MV-4-11 (cell line): ENCODE measurements around the gene CDKN2B.

Experiments used
- DNase-seq: peaks from one replicate; lab custom pipeline; 2025; lab: John Stamatoyannopoulos, UW

Gene CDKN2B, protein sequence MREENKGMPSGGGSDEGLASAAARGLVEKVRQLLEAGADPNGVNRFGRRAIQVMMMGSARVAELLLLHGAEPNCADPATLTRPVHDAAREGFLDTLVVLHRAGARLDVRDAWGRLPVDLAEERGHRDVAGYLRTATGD

GRCh38 chr9:22008717-22009505 is at the start of gene CDKN2B:
TSS of gene CDKN2B (minus strand) at chr9:22009305. CDS start at chr9:22008953, 352 bp downstream.
- peak; percentile 83 for DNase-seq

- peak; percentile 77 for DNase-seq
Measured at GRCh38 chr9:22057972-22058371, 48.9 kb upstream of the CDKN2B start.

DNA sequence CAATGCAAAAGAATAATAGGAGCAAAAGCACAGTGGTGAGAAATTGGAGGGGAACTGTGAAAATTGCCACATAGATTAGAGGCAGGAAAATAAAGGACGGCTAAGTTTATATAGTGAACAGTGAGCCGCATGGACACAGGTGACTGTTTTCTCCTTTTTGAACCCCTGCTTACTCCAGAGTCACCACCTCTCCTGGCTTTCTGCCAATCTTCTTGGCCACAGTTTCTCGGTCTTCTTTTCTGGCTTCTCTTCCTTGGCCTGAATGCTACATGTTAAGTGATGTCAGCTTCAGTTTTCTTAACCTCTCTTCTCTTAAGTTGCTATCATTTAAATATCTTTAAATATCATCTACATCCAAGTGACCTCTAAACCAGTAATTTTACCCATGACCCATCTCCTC is 47.3 kb upstream of the CDKN2B start:
- DNase-seq: no peak

GRCh38 chr9:22055090-22055489 is 46.0 kb upstream of the CDKN2B start:
- DNase-seq: no peak

DNA sequence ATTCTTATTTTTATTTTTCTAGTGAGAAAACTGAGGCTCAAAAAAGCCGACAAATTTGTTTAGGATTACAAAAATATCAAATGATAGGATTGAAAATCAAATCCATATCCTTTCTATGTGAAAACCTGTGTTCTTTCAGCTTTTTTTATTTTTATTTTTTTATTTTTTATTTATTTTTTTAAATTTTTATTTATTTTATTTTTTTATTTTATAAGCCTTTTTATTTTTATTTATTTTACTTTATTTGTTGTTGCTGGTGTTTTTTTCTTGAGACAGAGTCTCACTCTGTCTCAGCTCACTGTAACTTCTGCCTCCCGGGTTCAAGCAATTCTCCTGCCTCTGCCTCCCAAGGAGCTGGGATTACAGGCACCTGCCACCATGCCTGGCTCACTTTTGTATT is 45.4 kb upstream of the CDKN2B start:
- no peak for DNase-seq

DNA sequence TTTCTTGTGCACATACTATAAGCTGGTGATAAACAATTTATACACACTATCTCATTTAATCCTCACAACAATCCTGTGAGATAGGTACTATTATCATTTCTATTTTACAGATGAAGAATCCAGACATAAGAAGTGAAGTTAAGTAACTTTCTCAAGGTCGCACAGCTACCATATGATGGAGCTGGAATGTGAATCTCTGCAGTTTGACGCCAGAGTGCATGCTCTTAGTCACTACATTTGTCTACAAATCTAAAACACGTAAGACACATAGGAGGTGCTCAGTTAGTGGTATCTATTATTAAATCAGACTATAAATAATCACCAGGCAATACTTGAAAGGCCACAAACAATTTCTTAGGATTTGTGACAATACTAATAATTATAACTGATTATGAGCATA is 45.0 kb upstream of the CDKN2B start:
- no peak for DNase-seq

- DNase-seq: no peak
Measured at GRCh38 chr9:22053178-22053577, 44.1 kb upstream of the CDKN2B start.

- DNase-seq: no peak
Measured at GRCh38 chr9:22052376-22052945, 43.4 kb upstream of the CDKN2B start.

DNA sequence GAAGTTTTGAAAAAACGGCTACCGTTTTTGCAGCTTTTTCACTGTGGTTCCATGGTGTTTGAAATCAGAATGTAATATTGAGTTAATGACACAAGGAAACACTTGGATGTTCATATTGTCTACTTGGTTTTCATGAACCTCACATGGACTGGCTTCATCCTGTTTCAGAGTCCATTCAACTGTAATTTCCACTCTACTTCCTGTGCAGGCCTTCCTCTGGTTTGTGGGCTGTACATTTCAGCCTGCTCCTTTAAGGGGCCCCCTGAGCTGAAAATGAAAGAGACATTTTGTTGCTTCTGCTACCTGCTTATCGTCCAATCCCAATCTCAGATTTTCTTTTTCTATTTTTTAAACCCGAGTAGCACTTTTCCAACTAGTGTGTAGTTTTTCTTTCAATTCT is 41.8 kb upstream of the CDKN2B start:
- DNase-seq: peak; percentile 82

GRCh38 chr9:22049411-22049810 is 40.3 kb upstream of the CDKN2B start:
- peak; percentile 57 for DNase-seq

DNA sequence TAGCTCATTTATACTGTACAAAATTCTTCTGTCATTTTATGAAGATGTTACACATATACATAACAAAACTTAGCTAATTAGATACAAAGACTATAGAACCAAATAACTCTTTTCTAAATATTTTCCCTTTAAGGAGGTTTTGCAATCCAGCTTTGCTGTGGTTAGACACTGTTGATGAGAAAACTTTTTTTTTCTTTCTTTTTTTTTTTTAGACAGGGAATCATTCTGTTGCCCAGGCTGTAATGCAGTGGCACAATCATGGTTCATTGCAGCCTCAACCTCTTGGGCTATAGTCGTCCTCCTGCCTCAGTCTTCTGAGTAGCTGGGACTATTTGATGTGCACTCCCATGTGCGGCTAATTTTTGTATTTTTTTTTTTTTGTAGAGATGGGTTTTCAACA is 38.5 kb upstream of the CDKN2B start:
- peak; percentile 60 for DNase-seq

DNA sequence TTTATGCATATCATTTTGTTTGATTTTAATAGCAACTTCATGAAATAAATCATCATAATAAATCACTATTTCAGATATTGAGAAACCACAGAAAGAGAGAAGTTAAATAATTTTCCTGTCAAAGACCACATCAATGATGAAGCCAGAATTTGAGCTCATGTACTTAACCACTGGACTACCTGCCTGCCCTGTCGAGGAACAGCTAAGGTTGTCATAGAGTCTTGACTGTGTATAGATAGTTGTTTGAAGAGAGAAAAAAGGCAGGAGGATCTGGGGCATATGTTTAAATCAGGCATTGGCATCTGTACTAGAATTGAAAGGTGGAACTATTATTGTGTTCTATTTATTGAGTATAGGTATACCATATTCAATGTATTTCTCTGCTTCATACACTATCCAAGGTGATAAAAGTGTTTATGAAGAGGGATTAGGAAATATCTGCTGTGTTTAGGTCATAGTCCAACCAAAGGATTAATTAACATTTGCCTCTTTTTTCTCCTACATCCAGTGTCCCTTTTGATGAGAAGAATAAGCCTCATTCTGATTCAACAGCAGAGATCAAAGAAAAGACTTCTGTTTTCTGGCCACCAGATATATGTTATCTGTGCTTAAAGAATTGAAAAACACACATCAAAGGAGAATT is 37.3 kb upstream of the CDKN2B start:
- no peak for DNase-seq

DNA sequence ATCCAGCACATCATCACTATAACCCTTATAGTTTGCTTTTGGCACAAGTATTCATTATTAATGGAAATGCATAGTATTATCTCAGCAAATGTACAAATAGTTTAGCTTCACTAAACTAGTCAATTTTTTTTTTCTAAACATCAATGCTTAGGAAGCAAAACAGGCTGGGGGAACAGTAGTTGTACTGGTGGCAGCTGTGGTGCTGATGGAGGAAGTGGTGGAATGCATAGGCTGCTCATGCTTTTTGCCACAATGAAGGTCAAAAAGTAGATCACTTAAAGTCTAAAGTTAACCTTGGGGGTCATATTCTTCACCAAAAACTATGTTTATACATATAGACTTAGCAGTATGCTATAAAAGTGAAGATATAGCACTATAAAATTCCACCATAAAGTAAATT is 36.3 kb upstream of the CDKN2B start:
- no peak for DNase-seq

GRCh38 chr9:22044583-22044982 is 35.5 kb upstream of the CDKN2B start:
- no peak for DNase-seq

DNA sequence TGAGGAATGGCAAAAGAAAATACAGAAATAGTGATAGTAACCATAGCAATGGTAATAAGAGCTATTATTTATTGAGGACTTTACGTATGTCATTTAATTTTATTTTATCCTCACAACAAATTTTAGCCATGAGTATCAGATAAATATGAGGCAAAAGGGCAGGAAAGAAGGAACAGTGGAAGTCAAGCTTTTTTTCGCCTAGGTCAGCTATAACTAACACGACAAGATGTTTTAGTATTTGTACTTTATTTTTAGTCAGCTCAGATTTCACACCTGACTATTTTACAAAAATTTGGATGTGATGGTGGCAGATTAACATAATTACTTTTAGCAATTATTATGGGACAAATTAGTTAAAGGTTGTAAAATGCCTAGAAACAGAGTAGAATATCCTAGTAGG is 34.8 kb upstream of the CDKN2B start:
- DNase-seq: no peak

DNA sequence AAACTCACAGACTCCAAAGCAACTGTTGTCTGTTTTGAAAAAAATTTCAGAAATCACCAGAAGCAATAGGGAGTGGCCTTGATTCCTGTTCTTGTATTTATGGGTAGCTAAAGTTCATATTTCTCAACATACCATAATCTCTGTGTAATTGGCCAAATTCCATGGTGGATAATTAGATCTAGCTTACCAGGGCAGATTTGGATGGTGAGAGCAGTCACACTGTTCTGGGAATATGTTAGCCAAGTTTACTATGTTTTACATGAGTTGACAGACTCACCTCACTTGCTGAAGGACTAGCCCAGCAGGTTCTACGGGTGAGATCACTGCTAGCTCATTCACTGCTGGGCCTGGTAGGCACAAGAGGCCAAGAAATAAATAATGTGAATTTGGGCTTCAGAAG is 32.7 kb upstream of the CDKN2B start:
- DNase-seq: no peak

- DNase-seq: no peak
Measured at GRCh38 chr9:22041344-22041743, 32.2 kb upstream of the CDKN2B start.

DNA sequence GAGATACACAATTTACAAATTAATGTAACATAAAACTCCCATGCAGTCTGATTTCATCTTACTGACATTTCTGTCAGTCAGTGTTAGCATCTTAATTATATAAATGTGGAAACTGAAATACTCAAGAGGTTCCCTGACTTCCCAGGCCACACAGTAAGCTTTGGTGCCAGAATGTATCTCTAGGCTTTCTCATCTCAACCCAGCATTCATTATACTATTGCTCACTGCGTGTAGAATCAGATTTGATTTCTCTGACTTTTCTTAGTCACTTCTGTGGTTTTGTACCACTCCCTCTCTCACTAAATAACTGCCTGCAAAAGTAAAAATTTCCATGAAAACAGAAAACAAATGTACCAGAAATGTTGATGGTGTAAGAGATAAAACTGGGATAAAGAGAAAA is 31.7 kb upstream of the CDKN2B start:
- no peak for DNase-seq

DNA sequence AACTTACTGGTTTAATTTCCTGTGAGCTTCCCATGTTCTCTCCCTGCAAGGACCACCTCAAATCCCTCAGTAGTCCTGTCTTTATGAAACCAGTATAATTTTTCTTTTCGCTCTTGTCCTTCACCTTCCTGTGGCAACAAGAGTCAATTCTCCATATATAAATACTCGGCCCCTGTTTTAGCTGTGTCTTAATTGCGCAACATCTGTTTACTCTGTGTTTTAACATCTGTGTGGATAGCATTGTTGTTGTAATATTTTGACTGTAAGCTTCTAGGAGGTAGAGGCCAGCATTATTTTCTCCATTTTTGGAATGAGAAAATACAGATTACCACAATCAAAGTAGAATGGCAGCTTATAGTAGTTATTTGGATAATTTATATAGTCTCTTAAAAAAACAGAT is 30.2 kb upstream of the CDKN2B start:
- no peak for DNase-seq

DNA sequence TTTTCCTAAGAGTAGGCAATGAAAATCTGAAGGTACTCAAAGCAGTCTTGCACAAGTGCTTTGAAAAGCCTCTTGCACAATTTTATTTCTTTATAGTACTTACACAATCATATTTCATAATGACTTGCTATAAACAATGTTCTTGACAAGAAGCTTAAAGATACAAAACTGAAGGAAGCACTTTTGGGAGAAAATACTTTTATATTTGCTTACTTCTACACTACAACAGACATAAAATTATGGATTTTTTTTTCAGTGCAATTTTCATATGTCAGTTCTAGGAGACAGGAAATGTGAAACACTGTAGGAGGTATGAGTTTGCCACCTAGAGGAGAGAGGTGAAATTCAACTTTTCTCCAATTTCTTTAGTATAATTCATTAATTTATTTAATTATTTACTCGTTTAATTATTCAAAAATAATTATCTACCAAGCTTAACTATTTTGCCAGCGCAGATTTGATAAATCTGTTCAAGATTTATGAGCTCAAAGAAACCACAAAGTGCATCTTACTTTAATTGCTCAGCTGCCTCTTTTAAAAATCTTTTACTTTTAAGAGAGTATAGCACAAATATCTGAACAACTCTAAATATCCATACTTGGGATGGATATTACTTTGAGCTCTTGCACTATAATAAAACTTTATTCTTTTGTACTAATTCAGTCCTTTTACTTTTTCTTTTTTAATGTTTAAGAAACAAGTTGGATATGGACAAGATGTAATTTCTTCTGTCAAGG is 29.0 kb upstream of the CDKN2B start:
- DNase-seq: peak; percentile 71

- DNase-seq: peak; percentile 12
Measured at GRCh38 chr9:22036866-22037626, 27.9 kb upstream of the CDKN2B start.

DNA sequence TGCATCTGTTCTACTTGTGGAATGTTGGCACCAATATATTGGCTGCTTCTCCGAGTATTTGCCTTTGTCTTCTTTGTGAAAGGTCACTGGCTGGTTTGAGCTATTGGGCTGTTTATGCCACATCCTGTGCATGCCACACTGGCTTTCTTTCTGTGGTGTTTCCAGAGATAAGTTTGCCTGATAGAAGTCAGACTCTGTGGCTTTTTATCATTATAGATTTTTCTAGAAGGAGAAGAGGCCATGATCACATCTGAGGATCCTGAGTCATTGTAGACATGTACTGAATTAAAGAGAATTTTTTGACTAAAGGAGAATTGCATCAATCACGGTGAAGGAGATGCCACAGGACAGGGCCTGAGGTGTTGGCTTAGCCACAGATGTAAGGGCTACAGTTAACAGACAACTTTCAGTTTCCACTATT is 26.5 kb upstream of the CDKN2B start:
- DNase-seq: peak; percentile 41
